HG02885 (cell line): ENCODE data around the gene C5orf24.
"Not testable (repeated sequence)": the region's sequence is repeated elsewhere in the genome, so short reads cannot be mapped to it uniquely, and the experiment has no call there.

Source experiments
- ATAC-seq: cut with Tn5 transposase; IDR thresholded peaks from one replicate; pipeline ENCODE4 v1.9.1; 2021; ENCODE audit warnings: mild to moderate bottlenecking; ENCODE audit not compliant: unreplicated experiment, poor library complexity

The C5orf24 gene

DNA sequence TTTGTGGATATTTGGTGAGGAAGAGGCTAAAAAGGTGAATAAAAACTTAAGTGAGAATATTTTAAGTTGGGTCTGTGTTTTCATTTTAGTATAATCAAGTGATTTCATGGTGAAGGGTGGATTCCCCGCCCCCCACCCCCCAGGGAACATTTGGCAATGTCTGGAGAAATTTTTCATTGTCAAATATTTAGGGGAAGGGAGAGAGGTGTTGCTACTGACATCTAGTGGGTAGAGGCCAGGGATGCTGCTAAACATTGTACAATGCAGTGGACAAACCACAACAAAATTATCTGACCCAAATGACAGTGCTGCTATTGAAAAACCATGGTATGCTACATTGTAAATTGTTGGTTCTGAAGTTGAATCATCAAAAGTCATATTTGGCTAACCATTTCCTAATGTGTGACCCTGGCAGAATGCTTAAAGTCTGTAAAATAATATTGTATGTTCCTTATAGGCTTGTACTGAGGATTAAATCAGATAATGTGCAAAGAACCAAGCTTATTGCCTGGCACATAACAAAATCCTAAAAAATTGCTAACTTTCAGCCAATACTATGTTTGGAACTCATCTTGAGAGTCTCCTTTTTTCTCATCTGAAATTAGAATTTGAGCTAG is 5.6 kb downstream of the C5orf24 start:
- ATAC-seq, result no peak

DNA sequence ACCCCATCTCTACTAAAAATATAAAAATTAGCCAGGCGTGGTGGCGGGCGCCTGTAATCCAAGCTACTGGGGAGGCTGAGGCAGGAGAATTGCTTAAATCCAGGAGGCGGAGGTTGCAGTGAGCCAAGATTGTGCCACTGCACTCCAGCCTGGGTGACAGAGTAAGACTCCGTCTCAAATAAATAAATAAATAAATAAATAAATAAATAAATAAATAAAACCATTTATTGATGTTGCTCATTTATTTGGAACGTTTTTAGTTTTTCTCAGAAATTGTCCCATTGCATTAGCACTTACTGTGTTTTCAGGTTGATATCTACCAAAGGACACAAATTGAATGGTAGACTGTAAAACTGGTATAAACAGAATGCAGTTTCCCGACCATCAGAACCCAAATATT is 10.7 kb downstream of the C5orf24 start:
- ATAC-seq, result not testable (repeated sequence)

GRCh38 chr5:134857401-134857800 is 11.6 kb downstream of the C5orf24 start:
- no peak for ATAC-seq

DNA sequence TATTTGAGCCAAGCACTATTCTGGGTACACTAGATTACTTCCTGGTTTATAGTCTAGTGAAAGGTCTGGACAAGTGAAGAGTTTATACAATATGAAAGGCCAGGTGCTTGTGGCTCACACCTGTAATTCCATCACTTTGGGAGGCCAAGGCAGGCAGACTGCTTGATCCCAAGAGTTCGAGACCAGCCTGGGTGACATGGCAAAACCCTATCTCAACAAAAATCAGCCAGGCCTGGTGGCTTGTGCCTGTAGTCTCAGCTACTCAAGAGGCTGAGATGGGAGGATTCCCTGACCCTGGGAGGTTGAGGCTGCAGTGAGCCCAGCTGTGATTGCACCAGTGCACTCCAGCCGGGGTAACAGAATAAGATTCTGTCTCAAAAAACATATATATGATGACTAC is 18.9 kb downstream of the C5orf24 start:
- no peak for ATAC-seq

DNA sequence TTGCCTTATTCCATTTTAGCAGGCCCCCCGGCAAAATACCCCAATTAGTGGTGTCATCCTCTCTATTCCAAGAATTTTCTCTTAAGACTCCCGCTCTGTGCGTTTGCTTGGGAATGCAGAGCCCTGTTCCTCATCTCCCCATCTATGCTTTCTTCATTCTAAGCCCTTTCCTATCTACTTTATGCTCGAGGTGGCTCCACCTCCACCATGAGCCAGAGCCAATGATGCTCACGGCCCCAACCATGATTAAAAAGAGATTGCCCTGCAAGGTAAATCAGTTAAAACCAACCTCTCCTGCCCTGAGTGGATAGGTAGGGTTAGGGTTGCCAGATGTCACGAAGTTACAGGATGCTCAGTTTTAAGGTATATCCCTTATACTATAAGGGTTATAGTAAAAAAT is 27.7 kb downstream of the C5orf24 start:
- no peak for ATAC-seq

DNA sequence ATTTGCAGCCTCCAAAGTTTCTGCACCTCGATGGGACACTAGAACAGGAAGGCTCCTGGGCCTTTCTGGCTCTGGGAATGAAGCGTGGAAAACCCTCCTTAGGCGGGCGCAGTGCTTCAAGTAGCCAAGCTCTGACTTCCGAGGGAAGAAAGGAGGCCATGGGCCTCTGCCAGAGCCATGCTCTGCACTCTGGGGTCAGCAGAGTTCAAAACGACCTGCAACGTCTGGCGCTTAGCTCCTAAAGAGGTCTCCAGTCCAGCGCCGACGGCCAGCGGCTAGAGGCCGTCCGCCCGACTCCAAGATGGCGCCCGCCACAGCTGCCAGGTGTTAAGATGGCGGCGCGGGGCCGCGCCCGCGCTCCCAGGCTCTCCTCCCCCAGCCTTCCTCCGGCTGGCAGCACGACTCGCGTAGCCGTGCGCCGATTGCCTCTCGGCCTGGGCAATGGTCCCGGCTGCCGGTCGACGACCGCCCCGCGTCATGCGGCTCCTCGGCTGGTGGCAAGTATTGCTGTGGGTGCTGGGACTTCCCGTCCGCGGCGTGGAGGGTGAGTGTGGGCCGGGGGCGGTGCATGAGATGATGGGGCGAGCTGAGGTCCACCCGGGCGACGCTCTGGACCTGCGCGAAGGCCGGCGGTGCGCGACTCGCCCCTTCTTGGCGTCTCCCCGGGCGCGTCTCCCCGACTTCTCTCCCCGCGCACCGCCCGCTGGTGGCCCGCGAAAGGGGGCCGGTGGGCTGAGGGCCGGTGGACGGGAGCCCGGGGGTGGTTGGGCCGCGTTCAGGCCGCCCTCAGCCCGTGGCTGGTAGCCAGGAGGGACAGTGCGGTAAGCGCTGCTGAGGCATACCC is 28.4 kb downstream of the C5orf24 start, which contains the start of gene TXNDC15:
Gene TXNDC15 (plus strand): TSS at position 385 of the 844 bp plus-strand sequence. CDS start 57 bp downstream, at position 442.
- ATAC-seq, result peak; percentile 81

- peak; percentile 32 for ATAC-seq
Measured at GRCh38 chr5:134874831-134875655, 29.3 kb downstream of the C5orf24 start.

DNA sequence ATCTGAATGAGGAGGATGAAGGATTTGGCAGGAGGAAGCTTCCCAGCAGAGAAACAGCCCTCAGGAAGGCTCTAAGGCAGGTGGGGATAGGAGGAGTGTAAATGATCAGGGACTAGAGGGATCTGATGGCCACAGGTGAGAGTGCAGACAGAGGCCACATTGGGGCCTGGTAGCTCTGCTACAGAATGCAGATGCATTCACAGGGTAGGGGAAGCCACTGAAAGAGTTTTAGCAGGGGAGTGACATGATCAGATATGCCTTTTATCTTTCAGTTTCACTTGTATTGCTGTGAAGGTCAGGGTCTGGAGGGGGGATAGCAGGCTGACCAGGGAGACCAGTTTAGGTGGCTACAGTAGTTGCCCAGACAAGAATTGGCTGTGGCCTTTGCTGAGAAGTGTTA is 31.4 kb downstream of the C5orf24 start:
- ATAC-seq, result peak; percentile 32

DNA sequence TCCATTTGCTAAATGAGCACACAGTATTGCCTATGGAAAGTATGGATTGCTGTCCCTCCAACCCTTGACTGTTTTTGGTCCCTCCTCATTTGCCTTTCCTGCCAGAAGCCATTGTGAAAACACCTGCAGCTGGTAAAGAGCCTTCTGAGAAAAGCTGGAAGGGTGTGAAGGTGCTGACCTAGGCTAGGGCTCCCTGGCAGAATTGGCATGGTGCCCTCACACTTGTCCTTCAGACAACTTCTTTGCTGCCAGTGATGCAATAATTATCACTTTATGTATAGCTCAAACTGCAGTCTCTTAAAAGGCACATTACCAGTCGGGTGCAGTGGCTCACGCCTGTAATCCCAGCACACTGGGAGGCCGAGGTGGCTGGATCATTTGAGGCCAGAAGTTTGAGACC is 32.6 kb downstream of the C5orf24 start:
- ATAC-seq, result no peak

- no peak for ATAC-seq
Measured at GRCh38 chr5:134879456-134879855, 33.7 kb downstream of the C5orf24 start.

- not testable (repeated sequence) for ATAC-seq
Measured at GRCh38 chr5:134880937-134881336, 35.2 kb downstream of the C5orf24 start.

DNA sequence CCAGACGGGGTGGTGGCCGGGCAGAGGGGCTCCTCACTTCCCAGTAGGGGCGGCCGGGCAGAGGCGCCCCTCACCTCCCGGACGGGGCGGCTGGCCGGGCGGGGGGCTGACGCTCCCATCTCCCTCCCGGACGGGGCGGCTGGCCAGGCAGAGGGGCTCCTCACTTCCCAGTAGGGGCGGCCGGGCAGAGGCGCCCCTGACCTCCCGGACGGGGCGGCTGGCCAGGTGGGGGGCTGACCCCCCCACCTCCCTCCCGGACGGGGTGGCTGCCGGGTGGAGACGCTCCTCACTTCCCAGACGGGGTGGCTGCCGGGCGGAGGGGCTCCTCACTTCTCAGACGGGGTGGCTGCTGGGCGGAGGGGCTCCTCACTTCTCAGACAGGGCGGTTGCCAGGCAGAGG is 35.9 kb downstream of the C5orf24 start:
- ATAC-seq, result not testable (repeated sequence)

- no peak for ATAC-seq
Measured at GRCh38 chr5:134887593-134888159, 41.9 kb downstream of the C5orf24 start.

GRCh38 chr5:134889335-134889734 is 43.6 kb downstream of the C5orf24 start:
- ATAC-seq, result no peak

DNA sequence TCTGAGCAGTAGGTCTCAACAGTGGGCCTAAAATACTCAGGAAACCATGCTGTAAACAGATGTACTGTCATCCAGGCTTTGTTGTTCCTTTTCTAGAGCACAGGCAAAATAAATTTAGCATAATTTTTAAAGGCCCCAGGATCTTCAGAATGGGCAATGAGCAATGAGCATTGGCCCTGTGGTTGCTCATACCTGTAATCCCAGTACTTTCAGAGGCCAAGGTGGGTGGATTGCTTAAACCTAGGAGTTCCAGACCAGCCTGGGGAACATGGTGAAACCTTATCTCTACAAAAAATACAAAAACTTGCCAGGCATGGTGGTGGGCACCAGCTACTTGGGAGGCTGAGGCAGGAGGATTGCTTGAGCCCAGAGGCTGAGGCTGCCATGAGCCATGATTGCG is 45.7 kb downstream of the C5orf24 start:
- ATAC-seq, result no peak

GRCh38 chr5:134892282-134892681 is 46.5 kb downstream of the C5orf24 start:
- ATAC-seq, result no peak

GRCh38 chr5:134892926-134893325 is 47.2 kb downstream of the C5orf24 start:
- no peak for ATAC-seq

DNA sequence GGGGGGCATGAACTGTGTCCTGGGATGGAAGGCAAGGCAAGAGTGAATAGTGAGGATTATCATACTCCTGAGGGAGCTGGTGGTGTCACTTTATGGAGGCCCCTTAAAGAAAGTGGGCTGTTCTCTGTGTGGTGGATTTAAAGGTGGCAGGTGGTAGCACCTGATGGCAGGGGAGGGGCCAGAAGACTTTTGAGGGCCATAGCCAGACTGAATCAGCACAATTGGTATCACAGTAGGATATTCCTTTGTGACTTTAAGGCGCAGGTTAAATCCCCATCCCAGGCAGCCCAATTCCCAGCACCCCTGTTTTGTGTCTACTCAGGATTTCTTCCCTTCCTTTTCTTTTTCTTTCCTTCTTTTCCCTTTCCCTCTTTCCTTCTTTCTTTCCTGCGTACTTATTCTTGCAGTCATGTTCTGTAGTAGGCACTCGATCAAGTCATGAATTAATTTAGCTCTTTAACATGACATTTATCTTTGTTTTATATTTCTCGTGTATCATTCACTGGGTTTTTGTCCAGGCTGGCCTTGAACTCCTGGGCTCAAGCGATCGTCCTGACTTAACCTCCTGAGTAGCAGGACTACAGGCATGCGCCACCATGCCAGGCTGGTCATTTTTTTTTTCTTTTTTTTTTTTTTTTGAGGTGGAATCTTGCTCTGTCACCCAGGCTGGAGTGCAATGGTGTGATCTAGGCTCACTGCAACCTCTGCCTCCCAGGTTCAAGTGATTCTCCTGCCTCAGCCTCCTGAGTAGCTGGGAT is 48.2 kb downstream of the C5orf24 start:
- no peak for ATAC-seq

GRCh38 chr5:134902071-134902801 is 56.5 kb downstream of the C5orf24 start:
- ATAC-seq, result peak; percentile 33
